ENCODE data around the gene RAB42. TPM values are rescaled to one million over a fixed set of nuclear protein-coding genes. Genes with fewer than 3 reads are reported as not detected.

The RAB42 gene
- total RNA-seq, 1 experiment from 2014 or later = 13.2 TPM

DNA sequence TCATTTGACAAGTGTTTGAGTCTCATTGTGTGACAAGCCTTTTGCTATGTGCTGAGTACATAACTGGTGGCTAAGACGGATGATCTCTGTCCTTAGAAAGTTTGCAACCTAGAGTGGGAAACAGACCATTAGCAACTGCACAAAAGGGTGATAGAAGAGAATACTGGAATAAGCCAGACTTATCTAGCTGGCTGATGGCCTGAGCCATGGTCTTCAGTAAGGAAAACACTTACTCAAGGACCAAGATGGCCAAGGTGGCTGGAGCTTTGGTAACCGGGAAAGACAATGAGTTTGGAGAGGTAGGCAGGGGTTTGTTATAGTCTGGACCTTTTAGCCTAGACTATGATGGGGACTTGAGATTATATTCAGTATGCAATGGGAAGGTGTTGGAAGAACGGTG lies 52.4 kb downstream of the RAB42 start:
- H3K4me2 ChIP-seq (ENCODE audit: insufficient read depth, insufficient read length, low read length) = no peak overlapping the region
- H3K79me1 ChIP-seq (ENCODE audit: insufficient read depth, low read depth, low read length, poor library complexity, severe bottlenecking) = no peaks in the 10 kb centered on the region
- H3K18ac ChIP-seq (ENCODE audit: insufficient read length, low read depth, low read length) = no peak overlapping the region
- TF ChIP-seq, protein P1, sequence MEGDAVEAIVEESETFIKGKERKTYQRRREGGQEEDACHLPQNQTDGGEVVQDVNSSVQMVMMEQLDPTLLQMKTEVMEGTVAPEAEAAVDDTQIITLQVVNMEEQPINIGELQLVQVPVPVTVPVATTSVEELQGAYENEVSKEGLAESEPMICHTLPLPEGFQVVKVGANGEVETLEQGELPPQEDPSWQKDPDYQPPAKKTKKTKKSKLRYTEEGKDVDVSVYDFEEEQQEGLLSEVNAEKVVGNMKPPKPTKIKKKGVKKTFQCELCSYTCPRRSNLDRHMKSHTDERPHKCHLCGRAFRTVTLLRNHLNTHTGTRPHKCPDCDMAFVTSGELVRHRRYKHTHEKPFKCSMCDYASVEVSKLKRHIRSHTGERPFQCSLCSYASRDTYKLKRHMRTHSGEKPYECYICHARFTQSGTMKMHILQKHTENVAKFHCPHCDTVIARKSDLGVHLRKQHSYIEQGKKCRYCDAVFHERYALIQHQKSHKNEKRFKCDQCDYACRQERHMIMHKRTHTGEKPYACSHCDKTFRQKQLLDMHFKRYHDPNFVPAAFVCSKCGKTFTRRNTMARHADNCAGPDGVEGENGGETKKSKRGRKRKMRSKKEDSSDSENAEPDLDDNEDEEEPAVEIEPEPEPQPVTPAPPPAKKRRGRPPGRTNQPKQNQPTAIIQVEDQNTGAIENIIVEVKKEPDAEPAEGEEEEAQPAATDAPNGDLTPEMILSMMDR (conservative IDR thresholded peaks at IDR 0.05) = no peak
- no peak overlapping the region for H2BK120ac ChIP-seq (ENCODE audit: low read depth, low read length, poor library complexity, severe bottlenecking)
- no peak overlapping the region for H2BK15ac ChIP-seq (ENCODE audit: low read depth, low read length)
- no peaks in the 10 kb centered on the region for H3K27me3 ChIP-seq (ENCODE audit: insufficient read depth, low read length)
- no peak overlapping the region for H2BK5ac ChIP-seq (ENCODE audit: insufficient read length, low read length)
- peak overlapping the region in 1 of 3 experiments; percentile 25; a peak in 1 of 7 replicates for H3K27ac Mint-ChIP-seq
- H2BK12ac ChIP-seq (ENCODE audit: insufficient read length, low read depth, low read length) = no peak overlapping the region
- H3K79me2 ChIP-seq (ENCODE audit: insufficient read depth, low read length) = no peaks in the 10 kb centered on the region; the same call in 1 of the 2 replicates
- H4K8ac ChIP-seq (replicated peaks; ENCODE audit: insufficient read length, low read depth, low read length) = no peak overlapping the region
- no peak overlapping the region for H3K14ac ChIP-seq (ENCODE audit: insufficient read depth, low read length)
- H4K91ac ChIP-seq (ENCODE audit: insufficient read length, low read depth, low read length) = no peak overlapping the region
- peaks cover 18 to 32% of the 10 kb centered on the region in 2 experiments for H3K4me1 Mint-ChIP-seq
- no peaks in the 10 kb centered on the region; a peak in 2 of 5 replicates for H3K9me3 Mint-ChIP-seq
- H3K4ac ChIP-seq (ENCODE audit: low read depth, low read length) = no peak overlapping the region
- H3K4me1 ChIP-seq (ENCODE audit: insufficient read depth, low read length) = no peaks in the 10 kb centered on the region; the same call in 1 of the 2 replicates
- no peak overlapping the region for H3K56ac ChIP-seq (ENCODE audit: insufficient read length, low read depth, low read length)
- no peak overlapping the region for H2BK20ac ChIP-seq (ENCODE audit: low read depth, low read length, poor library complexity, severe bottlenecking)
- H3K9ac ChIP-seq (ENCODE audit: extremely low read depth, insufficient read length, low read length) = no peak overlapping the region
- H3K36me3 Mint-ChIP-seq (ENCODE audit: insufficient read depth in 1 of 3, low read depth in 3 of 3) = peaks cover 0 to 4% (median 0%) of the 10 kb centered on the region in 3 experiments; a peak in 1 of 7 replicates
- no CpG with 5 or more reads among the region's 3 CpGs for WGBS (ENCODE audit: extremely low coverage, insufficient read length, low lambda C conversion rate)
- no peaks in the 10 kb centered on the region for H3K27me3 Mint-ChIP-seq (ENCODE audit: low read depth)
- 0 out of 5 replicates have a peak overlapping the region, but pooled peaks of 1 of the 2 experiments have one; percentile 99 for H3K4me3 Mint-ChIP-seq
- H2AK5ac ChIP-seq (ENCODE audit: insufficient read length, low read length) = no peak overlapping the region
- H4K5ac ChIP-seq (ENCODE audit: insufficient read length, low read depth, low read length) = no peak overlapping the region
- H3T11ph ChIP-seq (ENCODE audit: low read length) = no peak overlapping the region
- no peak overlapping the region for H2AFZ ChIP-seq (ENCODE audit: low read length)
- no peak for DNase-seq
- H3K27ac ChIP-seq (ENCODE audit: insufficient read length, low read depth, low read length) = no peak overlapping the region
- H3K9me3 ChIP-seq (ENCODE audit: control insufficient read depth, low read depth, low read length) = no peaks in the 10 kb centered on the region
- no peaks in the 10 kb centered on the region for H4K20me1 ChIP-seq (ENCODE audit: control insufficient read depth, insufficient read depth, insufficient read length)
- H3K23me2 ChIP-seq (ENCODE audit: insufficient read length, low read depth, low read length, poor library complexity, severe bottlenecking) = peaks cover 23% of the 10 kb centered on the region
- H3K23ac ChIP-seq (ENCODE audit: insufficient read length, low read depth, low read length) = no peak overlapping the region

Other genes with a start within 250 kb of the RAB42 start
- 53.8 and 54.0 TPM in 2 replicates for gene PHACTR4, start 222.5 kb upstream of the RAB42 start, total RNA-seq (2021)
- gene RCC1, start 86.2 kb upstream of the RAB42 start, total RNA-seq (2021) = 92.1 and 93.6 TPM in 2 replicates
- 42.2 and 45.0 TPM in 2 replicates for gene TRNAU1AP, start 39.2 kb upstream of the RAB42 start, total RNA-seq (2021)
- gene TAF12, start 50.8 kb downstream of the RAB42 start, total RNA-seq (2021) = 22.1 and 23.6 TPM in 2 replicates
- not detected in 2 replicates for gene RNU11, start 56.3 kb downstream of the RAB42 start, total RNA-seq (2021)
- gene GMEB1, start 76.5 kb downstream of the RAB42 start, total RNA-seq (2021) = 17.0 and 17.1 TPM in 2 replicates
- gene YTHDF2, start 144.7 kb downstream of the RAB42 start, total RNA-seq (2021) = 196 and 200 TPM in 2 replicates
- 1.8 and 2.5 TPM in 2 replicates for gene OPRD1, start 219.9 kb downstream of the RAB42 start, total RNA-seq (2021)

Measured in H9 (cell line).